HG03457 (cell line): ENCODE data around the gene POLR3A.

ENCODE experiments used
- ATAC-seq: cut with Tn5 transposase; IDR thresholded peaks from one replicate; pipeline ENCODE4 v1.9.1; 2021; ENCODE audit warnings: moderate number of reproducible peaks; ENCODE audit not compliant: unreplicated experiment

Gene POLR3A

GRCh38 chr10:77922055-77922454, 107.3 kb downstream of the POLR3A start:
- no peak for ATAC-seq

- ATAC-seq = no peak
These were observed 107.9 kb downstream of the POLR3A start for GRCh38 chr10:77921395-77921794.

DNA sequence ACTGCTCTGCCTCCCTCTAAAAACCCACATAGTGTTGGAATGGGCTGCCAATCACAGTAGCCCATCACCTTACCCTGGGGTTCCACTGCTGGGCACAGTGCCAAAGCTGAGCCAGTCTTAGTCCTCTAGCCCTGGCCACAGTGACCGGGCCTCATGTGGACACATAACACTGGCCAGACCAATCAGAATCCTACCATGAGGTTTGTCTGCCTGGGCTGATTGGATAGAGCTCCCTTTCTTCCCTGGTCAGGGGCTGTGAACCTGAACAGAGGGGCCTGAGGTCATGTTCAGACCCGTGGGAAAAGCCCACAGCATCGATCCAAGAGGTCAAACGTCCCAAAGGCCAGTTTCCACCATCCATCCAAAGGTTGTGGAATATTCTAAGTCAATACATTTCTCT, 108.8 kb downstream of the POLR3A start:
- no peak for ATAC-seq

DNA sequence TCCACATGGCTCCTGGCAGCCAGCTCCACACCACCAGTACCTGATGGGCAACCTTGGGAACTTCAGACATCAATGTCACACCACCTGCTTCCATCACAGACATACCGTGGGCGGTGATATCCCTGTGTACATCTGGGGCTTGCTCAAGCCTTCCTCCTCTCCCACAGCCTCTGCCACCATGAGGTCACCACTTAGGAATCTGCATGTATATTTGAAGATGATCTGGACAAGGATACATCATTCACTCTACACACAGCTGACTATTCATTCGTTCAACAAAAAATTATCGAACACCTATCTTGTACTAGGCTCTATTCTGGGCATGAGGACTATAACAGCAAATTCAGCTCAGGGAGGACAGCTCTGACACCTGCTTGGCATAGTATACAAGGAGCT, 109.6 kb downstream of the POLR3A start:
- ATAC-seq = no peak
